Astrocyte (in vitro differentiated cells and primary cell): Measurements from ENCODE around the gene CORT. TPM values are rescaled to one million over a fixed set of nuclear protein-coding genes. Genes with fewer than 3 reads are reported as not detected.
A peak's percentile ranks its signal among the peaks of the same experiment; 100 is the strongest.

Source experiments
- DNase-seq: peaks from one replicate; pipeline ENCODE4 v3.0.0-alpha.2; 2010; ENCODE audit warnings: low read depth
- FAIRE-seq: peaks from 2 replicates; lab custom pipeline; 2011; peaks lifted over from hg19 to GRCh38; lab: Jason Lieb, UNC
- H2AFZ ChIP-seq: 2 replicates; pipeline ENCODE4 v1.6.0; 2012; ENCODE audit warnings: low read depth, low read length, inconsistent platforms
- H3K27ac ChIP-seq: 2 replicates; pipeline ENCODE4 v1.5.1; 2011; ENCODE audit warnings: low read depth, low read length, inconsistent platforms
- H3K27me3 ChIP-seq: 2 replicates; pipeline ENCODE4 v1.6.0; 2011; ENCODE audit warnings: low read length, inconsistent platforms; ENCODE audit not compliant: insufficient read depth
- H3K36me3 ChIP-seq: 2 replicates; pipeline ENCODE4 v1.5.1; 2011; ENCODE audit warnings: low read length, inconsistent platforms; ENCODE audit not compliant: insufficient read depth
- H3K4me1 ChIP-seq: 2 replicates; pipeline ENCODE4 v1.5.1; 2011; ENCODE audit warnings: low read length, inconsistent platforms; ENCODE audit not compliant: insufficient read depth
- H3K4me2 ChIP-seq: 2 replicates; pipeline ENCODE4 v1.6.0; 2012; ENCODE audit warnings: low read length, inconsistent platforms
- H3K4me3 ChIP-seq: 2 replicates; pipeline ENCODE4 v1.5.1; 2011; ENCODE audit warnings: low read depth, mild to moderate bottlenecking, low read length, inconsistent platforms; ENCODE audit not compliant: insufficient read depth
- H3K79me2 ChIP-seq: 2 replicates; pipeline ENCODE4 v1.6.0; 2012; ENCODE audit warnings: mild to moderate bottlenecking, low read length, inconsistent platforms; ENCODE audit not compliant: insufficient read depth
- H3K9ac ChIP-seq: 2 replicates; pipeline ENCODE4 v1.6.0; 2012; ENCODE audit warnings: mild to moderate bottlenecking, low read length, inconsistent platforms
- H3K9me3 ChIP-seq: 2 replicates; pipeline ENCODE4 v1.5.1; 2012; ENCODE audit warnings: low read depth, mild to moderate bottlenecking, low read length, inconsistent platforms; ENCODE audit not compliant: insufficient read depth
- H4K20me1 ChIP-seq: 2 replicates; pipeline ENCODE4 v1.6.0; 2012; ENCODE audit warnings: low read length, inconsistent platforms; ENCODE audit not compliant: insufficient read depth
- H3K27ac Mint-ChIP-seq: one replicate; pipeline ENCODE4 v1.8.0; 2021; ENCODE audit warnings: mild to moderate bottlenecking, mixed read lengths; ENCODE audit not compliant: unreplicated experiment
- H3K27me3 Mint-ChIP-seq: one replicate; pipeline ENCODE4 v1.8.0; 2021; ENCODE audit warnings: low read depth, mixed read lengths; ENCODE audit not compliant: unreplicated experiment
- H3K36me3 Mint-ChIP-seq: one replicate; pipeline ENCODE4 v1.8.0; 2021; ENCODE audit warnings: low read depth, mixed read lengths; ENCODE audit not compliant: unreplicated experiment
- H3K4me1 Mint-ChIP-seq: one replicate; pipeline ENCODE4 v1.8.0; 2021; ENCODE audit warnings: low read depth, mixed read lengths; ENCODE audit not compliant: unreplicated experiment
- H3K4me3 Mint-ChIP-seq: one replicate; pipeline ENCODE4 v1.8.0; 2021; ENCODE audit warnings: mild to moderate bottlenecking, moderate library complexity, mixed read lengths; ENCODE audit not compliant: unreplicated experiment
- H3K9me3 Mint-ChIP-seq: one replicate; pipeline ENCODE4 v1.8.0; 2021; ENCODE audit warnings: mild to moderate bottlenecking, mixed read lengths; ENCODE audit not compliant: unreplicated experiment
- EZH2 ChIP-seq: IDR thresholded peaks from 2 replicates; pipeline ENCODE4 v1.6.1; 2012; ENCODE audit warnings: mild to moderate bottlenecking, low read length, inconsistent platforms; ENCODE audit not compliant: insufficient read depth
- total RNA-seq: library from RNA; stranded (reverse); gene quantifications from 2 replicates; pipeline ENCODE4 v1.2.1, GENCODE V29; 2021
- TF ChIP-seq, protein P1 (sequence below): IDR thresholded peaks from 2 replicates; pipeline ENCODE4 v1.5.1; 2011; ENCODE audit warnings: low read depth, mild to moderate bottlenecking, inconsistent platforms, low read length, moderate library complexity; ENCODE audit not compliant: insufficient read depth

The CORT gene
- total RNA-seq, 1 donor from 2014 or later, result 0.23 TPM

DNA sequence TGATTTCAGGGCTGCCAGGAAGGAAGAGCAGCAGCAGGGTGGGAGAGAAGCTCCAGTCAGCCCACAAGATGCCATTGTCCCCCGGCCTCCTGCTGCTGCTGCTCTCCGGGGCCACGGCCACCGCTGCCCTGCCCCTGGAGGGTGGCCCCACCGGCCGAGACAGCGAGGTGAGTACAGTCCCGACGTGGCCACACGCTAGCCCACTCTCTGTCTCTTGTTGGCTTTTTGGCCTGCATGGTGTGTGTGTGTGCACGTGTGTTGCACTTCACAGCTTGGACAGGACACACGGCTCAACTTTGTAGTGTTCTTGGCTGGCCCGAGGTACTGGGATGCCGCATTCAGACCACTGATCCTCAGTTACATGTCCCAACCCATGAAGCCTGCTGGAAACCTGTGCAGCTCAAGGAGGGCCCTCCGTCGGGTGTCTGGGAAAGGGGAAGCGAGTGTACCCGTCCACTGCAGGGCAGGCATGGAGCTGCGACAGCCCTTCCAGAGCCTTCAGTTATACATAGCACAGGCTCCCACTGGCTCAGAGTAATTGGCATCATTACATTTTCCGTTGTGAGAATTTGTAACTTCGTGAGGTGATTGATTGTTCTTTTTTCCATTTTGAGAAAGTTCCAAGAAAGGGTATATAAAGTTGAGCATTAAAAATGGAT lies 454 bp downstream of the CORT start:
- Histone ChIP-seq H3K36me3 (no peaks in the 10 kb centered on the region), H3K27ac (no peak overlapping the region), H3K27me3 (no peaks in the 10 kb centered on the region), H3K4me1 (peaks cover 5% of the 10 kb centered on the region), H3K79me2 (no peaks in the 10 kb centered on the region), H2AFZ (no peak overlapping the region), H4K20me1 (no peaks in the 10 kb centered on the region), H3K4me2 (no peak overlapping the region), H3K9ac (no peak overlapping the region), H3K4me3 (no peak overlapping the region), H3K9me3 (no peaks in the 10 kb centered on the region)
- Mint-ChIP-seq H3K36me3 (no peaks in the 10 kb centered on the region), H3K4me1 (peaks cover 7% of the 10 kb centered on the region), H3K9me3 (no peaks in the 10 kb centered on the region), H3K4me3 (no peak overlapping the region), H3K27ac (no peak overlapping the region), H3K27me3 (no peaks in the 10 kb centered on the region)
- no peak for DNase-seq
- no peak for FAIRE-seq
- TF ChIP-seq, protein P1, sequence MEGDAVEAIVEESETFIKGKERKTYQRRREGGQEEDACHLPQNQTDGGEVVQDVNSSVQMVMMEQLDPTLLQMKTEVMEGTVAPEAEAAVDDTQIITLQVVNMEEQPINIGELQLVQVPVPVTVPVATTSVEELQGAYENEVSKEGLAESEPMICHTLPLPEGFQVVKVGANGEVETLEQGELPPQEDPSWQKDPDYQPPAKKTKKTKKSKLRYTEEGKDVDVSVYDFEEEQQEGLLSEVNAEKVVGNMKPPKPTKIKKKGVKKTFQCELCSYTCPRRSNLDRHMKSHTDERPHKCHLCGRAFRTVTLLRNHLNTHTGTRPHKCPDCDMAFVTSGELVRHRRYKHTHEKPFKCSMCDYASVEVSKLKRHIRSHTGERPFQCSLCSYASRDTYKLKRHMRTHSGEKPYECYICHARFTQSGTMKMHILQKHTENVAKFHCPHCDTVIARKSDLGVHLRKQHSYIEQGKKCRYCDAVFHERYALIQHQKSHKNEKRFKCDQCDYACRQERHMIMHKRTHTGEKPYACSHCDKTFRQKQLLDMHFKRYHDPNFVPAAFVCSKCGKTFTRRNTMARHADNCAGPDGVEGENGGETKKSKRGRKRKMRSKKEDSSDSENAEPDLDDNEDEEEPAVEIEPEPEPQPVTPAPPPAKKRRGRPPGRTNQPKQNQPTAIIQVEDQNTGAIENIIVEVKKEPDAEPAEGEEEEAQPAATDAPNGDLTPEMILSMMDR, result no peak
- no peak for TF ChIP-seq EZH2

DNA sequence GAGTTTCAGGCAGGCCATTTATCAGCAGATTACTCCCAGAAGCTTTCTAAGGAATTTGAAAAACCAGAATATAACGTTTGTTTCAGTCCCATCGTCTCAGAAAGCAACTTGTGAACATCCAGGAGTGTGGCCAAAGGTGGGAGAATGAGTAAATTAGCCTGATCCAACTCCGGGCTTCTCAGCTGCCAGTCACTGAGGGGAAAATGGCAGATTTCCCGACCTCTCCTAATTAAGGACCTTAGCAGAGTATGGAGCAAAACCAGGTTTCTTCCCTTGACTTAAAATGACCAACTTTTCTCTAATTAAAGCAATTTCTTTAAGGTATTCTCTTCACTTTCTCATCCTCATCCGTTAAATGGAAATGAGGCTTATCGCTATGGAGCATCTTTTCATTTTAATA lies 1.0 kb downstream of the CORT start:
- Mint-ChIP-seq H3K36me3 (no peaks in the 10 kb centered on the region), H3K27ac (no peak overlapping the region)
- no peak for FAIRE-seq

More for the DNA sequence above, 1.0 kb downstream of the CORT start:
- H3K4me1 ChIP-seq, result peaks cover 5% of the 10 kb centered on the region
- H3K4me3 ChIP-seq, result no peak overlapping the region
- Mint-ChIP-seq H3K4me3 (no peak overlapping the region), H3K9me3 (no peaks in the 10 kb centered on the region), H3K4me1 (peaks cover 7% of the 10 kb centered on the region), H3K27me3 (no peaks in the 10 kb centered on the region)
- H4K20me1 ChIP-seq, result no peaks in the 10 kb centered on the region
- no peaks in the 10 kb centered on the region for H3K27me3 ChIP-seq
- no peaks in the 10 kb centered on the region for H3K79me2 ChIP-seq
- peak overlapping the region; percentile 53 for H3K4me2 ChIP-seq
- H3K9me3 ChIP-seq, result no peaks in the 10 kb centered on the region
- H3K27ac ChIP-seq, result no peak overlapping the region
- TF ChIP-seq EZH2, result no peak
- TF ChIP-seq, protein P1, result no peak
- peak overlapping the region; percentile 1 for H3K9ac ChIP-seq
- no peaks in the 10 kb centered on the region for H3K36me3 ChIP-seq
- no peak overlapping the region for H2AFZ ChIP-seq
- no peak for DNase-seq
